Neural crest cell (in vitro differentiated cells): Measurements from ENCODE around the gene OR6C75. TPM values are rescaled to one million over a fixed set of nuclear protein-coding genes. Genes with fewer than 3 reads are reported as not detected.

Experiments
- total RNA-seq: library from RNA; stranded (reverse); gene quantifications from 2 replicates; pipeline ENCODE4 v1.2.1, GENCODE V29; 2021

Gene OR6C75
- total RNA-seq, 1 donor from 2014 or later: not detected

Other genes with a start within 250 kb of the OR6C75 start
- gene OR9K2, start 236.6 kb upstream of the OR6C75 start, total RNA-seq: not detected in 2 replicates
- gene OR10A7, start 141.9 kb upstream of the OR6C75 start, total RNA-seq: not detected in 2 replicates
- not detected in 2 replicates for gene OR6C74, start 118.4 kb upstream of the OR6C75 start, total RNA-seq
- gene OR6C6, start 66.4 kb upstream of the OR6C75 start, total RNA-seq: not detected in 2 replicates
- gene OR6C1, start 48.6 kb upstream of the OR6C75 start, total RNA-seq: not detected in 2 replicates
- not detected in 2 replicates for gene OR6C3, start 32.2 kb upstream of the OR6C75 start, total RNA-seq
- not detected in 2 replicates for gene OR6C65, start 37.6 kb downstream of the OR6C75 start, total RNA-seq
- not detected in 2 replicates for gene OR6C76, start 63.3 kb downstream of the OR6C75 start, total RNA-seq
- gene OR6C2, start 81.1 kb downstream of the OR6C75 start, total RNA-seq: not detected in 2 replicates
- not detected in 2 replicates for gene OR6C70, start 107.2 kb downstream of the OR6C75 start, total RNA-seq
- not detected in 2 replicates for gene OR6C68, start 129.4 kb downstream of the OR6C75 start, total RNA-seq
- gene OR6C4, start 186.6 kb downstream of the OR6C75 start, total RNA-seq: not detected in 2 replicates
- not detected in 2 replicates for gene OR2AP1, start 209.5 kb downstream of the OR6C75 start, total RNA-seq